IPS-18c (cell line): ENCODE results near the gene LNPK.

ENCODE experiments used
- H3K4me3 ChIP-seq: 2 replicates; pipeline ENCODE4 v1.7.0; 2013; ENCODE audit warnings: low read depth, mild to moderate bottlenecking, low read length, moderate library complexity; ENCODE audit not compliant: insufficient read depth
- H3K9me3 ChIP-seq: one replicate; pipeline ENCODE4 v1.6.1; 2013; ENCODE audit warnings: mild to moderate bottlenecking, low read length, moderate library complexity; ENCODE audit not compliant: control insufficient read depth, insufficient read depth

The LNPK gene

DNA sequence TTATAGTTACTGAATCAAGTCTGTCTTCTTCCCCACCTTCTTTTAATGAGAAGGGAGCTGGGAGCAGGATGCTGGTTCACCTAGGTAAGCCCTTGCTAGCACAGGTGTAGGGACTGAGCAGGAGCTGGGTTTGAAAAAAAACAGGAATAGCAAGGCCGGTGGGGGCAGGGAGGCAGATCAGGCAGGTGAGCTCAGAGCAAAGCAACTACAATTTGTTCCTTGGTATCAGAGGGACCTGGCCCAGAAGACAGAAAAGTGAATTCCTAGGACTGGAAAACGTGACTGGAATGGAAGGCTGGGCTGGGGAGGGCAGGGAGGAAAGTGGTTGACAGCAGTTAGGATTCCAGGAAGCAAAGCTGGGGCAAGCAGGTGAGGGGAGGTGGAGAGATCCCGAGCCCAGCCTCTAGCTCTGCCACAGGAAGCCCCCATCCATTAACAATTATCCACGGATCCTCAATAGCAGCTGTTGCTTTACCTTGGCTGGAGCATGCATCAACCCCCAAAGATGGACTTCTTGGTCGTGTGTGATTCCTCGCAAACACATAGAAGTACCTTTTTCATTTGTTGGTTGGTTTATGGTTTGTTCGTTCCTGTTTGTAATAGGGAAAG, 118.4 kb downstream of the LNPK start:
- Histone ChIP-seq H3K4me3 (no peak overlapping the region), H3K9me3 (no peaks in the 10 kb centered on the region)

DNA sequence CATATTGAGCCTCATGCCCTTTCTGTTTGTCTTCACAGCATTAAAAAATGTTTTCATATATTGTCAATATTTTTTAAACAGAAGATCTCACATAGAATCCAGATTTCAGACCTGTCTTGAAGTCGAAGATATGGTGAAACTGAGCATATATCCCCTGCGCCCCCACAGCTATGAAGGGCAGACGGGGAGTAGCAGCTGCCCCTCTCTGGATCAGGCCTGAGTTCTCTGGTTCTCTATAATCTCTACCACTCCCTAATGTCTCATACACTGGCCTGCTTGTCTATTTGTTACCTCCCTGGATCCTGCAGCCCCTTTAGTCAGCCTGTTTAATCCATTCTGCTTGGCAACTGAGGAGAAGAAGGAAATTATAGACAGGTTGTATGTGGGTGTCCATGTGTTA, 122.4 kb downstream of the LNPK start:
- H3K9me3 ChIP-seq, result no peaks in the 10 kb centered on the region

DNA sequence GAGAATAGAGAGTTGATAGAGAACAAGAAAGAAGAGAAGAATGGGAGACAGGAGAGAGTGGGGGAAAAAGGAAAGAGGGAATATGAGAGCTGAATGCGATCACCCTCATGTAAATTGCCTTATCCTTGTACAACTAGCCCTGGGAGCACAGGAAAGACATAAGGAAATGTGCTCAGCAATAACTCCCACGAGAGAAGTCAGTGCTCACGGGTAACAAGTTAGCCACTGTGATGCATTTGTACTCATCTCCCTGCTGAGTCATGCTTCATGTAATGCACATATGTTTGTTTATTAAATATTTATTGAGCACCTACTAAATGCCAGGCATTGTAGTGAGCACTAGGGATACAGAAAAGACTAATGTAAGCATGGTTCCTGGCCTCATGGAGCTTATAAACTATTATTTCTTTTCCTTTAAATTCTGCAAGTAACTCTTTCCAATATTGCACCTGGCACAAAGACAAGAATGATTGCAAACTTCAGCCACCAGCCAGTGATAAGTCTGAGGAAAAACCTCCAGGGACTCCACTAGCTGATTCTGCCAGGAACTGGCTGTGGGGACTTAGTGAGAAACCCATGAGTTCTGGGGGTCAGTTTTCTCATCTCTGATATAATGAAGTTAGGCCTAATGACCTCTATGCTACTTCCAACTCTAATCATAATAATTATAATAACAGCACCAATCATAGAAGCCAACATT, 124.1 kb downstream of the LNPK start:
- Histone ChIP-seq H3K9me3 (no peaks in the 10 kb centered on the region), H3K4me3 (no peak overlapping the region)

More for the DNA sequence above, 122.4 kb downstream of the LNPK start:
- H3K4me3 ChIP-seq, result no peak overlapping the region

DNA sequence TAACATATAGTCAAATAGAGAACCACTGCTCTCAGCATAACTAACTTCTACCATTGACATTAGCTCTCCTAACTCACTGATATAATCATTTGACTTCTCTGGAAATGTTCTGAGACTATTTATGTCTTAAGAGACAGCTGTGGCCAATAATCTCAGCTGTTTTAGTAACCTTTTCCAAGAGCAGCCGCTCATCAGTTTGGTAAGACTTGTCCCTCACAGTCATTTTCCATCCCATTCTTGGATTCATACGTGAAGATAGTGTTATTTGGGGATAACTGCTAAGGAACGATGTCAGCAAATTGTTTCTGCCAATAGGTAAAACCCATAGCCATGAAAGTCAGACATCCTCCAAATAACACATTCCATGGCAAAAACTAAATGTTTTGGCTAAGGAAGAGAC, 127.8 kb downstream of the LNPK start:
- Histone ChIP-seq H3K4me3 (no peak overlapping the region), H3K9me3 (no peaks in the 10 kb centered on the region)
